DND-41 (cell line): ENCODE measurements around the gene CYYR1.

Experiments used
- ATAC-seq: fragments of 200-7000 bp; cut with Tn5 transposase; 3 replicates; pipeline ENCODE4 v1.9.1; 2021; ENCODE audit warnings: low read depth; ENCODE audit not compliant: insufficient read depth
- DNase-seq: peaks from one replicate; pipeline ENCODE4 v3.0.0-alpha.2; 2020
- H2AFZ ChIP-seq: 2 replicates; pipeline ENCODE4 v1.6.0; 2012; ENCODE audit warnings: low read depth, low read length
- H3K27ac ChIP-seq: 2 replicates; pipeline ENCODE4 v1.5.1; 2012; ENCODE audit warnings: low read length, inconsistent platforms
- H3K27me3 ChIP-seq: fragments of 200-600 bp; sonication (generic); 2 replicates; pipeline ENCODE4 v1.6.0; 2012; ENCODE audit warnings: low read length, mild to moderate bottlenecking, inconsistent platforms; ENCODE audit not compliant: insufficient read depth, poor library complexity
- H3K36me3 ChIP-seq: 2 replicates; pipeline ENCODE4 v1.5.1; 2012; ENCODE audit warnings: low read length, inconsistent platforms; ENCODE audit not compliant: insufficient read depth
- H3K4me1 ChIP-seq: 2 replicates; pipeline ENCODE4 v1.5.1; 2012; ENCODE audit warnings: mild to moderate bottlenecking, low read length; ENCODE audit not compliant: insufficient read depth
- H3K4me2 ChIP-seq: 2 replicates; pipeline ENCODE4 v1.6.0; 2012; ENCODE audit warnings: mild to moderate bottlenecking, moderate library complexity, low read length, inconsistent platforms; ENCODE audit not compliant: insufficient read depth
- H3K4me3 ChIP-seq, 2 experiments: fragments of 200-600 bp in 1 of 2; shearing (Covaris generic) in 1 of 2; 2 replicates each; pipeline ENCODE4 v1.5.1; 2012 to 2016; ENCODE audit warnings: inconsistent platforms in 2 of 2, low read length in 2 of 2, mild to moderate bottlenecking in 2 of 2, low read depth in 1 of 2, moderate library complexity in 1 of 2
- H3K79me2 ChIP-seq: 2 replicates; pipeline ENCODE4 v1.6.0; 2012; ENCODE audit warnings: low read length, inconsistent platforms; ENCODE audit not compliant: insufficient read depth
- H3K9ac ChIP-seq: 2 replicates; pipeline ENCODE4 v1.6.0; 2012; ENCODE audit warnings: low read depth, mild to moderate bottlenecking, inconsistent platforms, low read length, moderate library complexity
- H3K9me3 ChIP-seq: 2 replicates; pipeline ENCODE4 v1.5.1; 2012; ENCODE audit warnings: low read length, moderate library complexity, mild to moderate bottlenecking, inconsistent platforms; ENCODE audit not compliant: insufficient read depth, severe bottlenecking
- H4K20me1 ChIP-seq: 2 replicates; pipeline ENCODE4 v1.6.0; 2012; ENCODE audit warnings: low read length; ENCODE audit not compliant: insufficient read depth
- CTCF ChIP-seq: IDR thresholded peaks from 2 replicates; pipeline ENCODE4 v1.5.1; 2012; ENCODE audit warnings: borderline replicate concordance, low read length, moderate library complexity, mild to moderate bottlenecking; ENCODE audit not compliant: poor library complexity, severe bottlenecking; ENCODE audit errors: extremely low read depth
- EZH2 ChIP-seq: IDR thresholded peaks from 3 replicates; pipeline ENCODE4 v1.6.1; 2012; ENCODE audit warnings: borderline replicate concordance, low read depth, mild to moderate bottlenecking, moderate library complexity, low read length, inconsistent platforms; ENCODE audit not compliant: severe bottlenecking

CYYR1 gene

GRCh38 chr21:26591543-26591942, 18.5 kb upstream of the CYYR1 start:
- no peaks in the 10 kb centered on the region for H3K36me3 ChIP-seq
- ATAC-seq (no peak), DNase-seq (no peak)
- H3K27ac ChIP-seq = no peak overlapping the region
- no peaks in the 10 kb centered on the region for H3K9me3 ChIP-seq
- no peaks in the 10 kb centered on the region for H4K20me1 ChIP-seq
- no peak overlapping the region for H3K4me2 ChIP-seq
- H3K27me3 ChIP-seq = no peaks in the 10 kb centered on the region
- no peak overlapping the region for H3K4me3 ChIP-seq
- H2AFZ ChIP-seq = no peak overlapping the region
- H3K9ac ChIP-seq = no peak overlapping the region
- H3K4me1 ChIP-seq = 0 out of 2 replicates have a peak, but pooled peaks cover 4% of the 10 kb centered on the region
- H3K79me2 ChIP-seq = no peaks in the 10 kb centered on the region
- no peak for TF ChIP-seq EZH2

- Histone ChIP-seq H3K9me3 (no peaks in the 10 kb centered on the region), H3K4me2 (no peak overlapping the region), H3K27ac (no peak overlapping the region), H3K36me3 (no peaks in the 10 kb centered on the region), H2AFZ (no peak overlapping the region), H3K79me2 (no peaks in the 10 kb centered on the region), H3K9ac (no peak overlapping the region), H3K27me3 (no peaks in the 10 kb centered on the region), H3K4me1 (peaks cover 10% of the 10 kb centered on the region; the same call in 1 of the 2 replicates), H4K20me1 (no peaks in the 10 kb centered on the region), H3K4me3 (no peak overlapping the region)
- TF ChIP-seq EZH2 = no peak
- TF ChIP-seq CTCF = no peak
- ATAC-seq (no peak), DNase-seq (no peak)
These were observed 15.4 kb upstream of the CYYR1 start for GRCh38 chr21:26588446-26588845.

GRCh38 chr21:26587736-26588201, 14.7 kb upstream of the CYYR1 start:
- no peak overlapping the region for H3K4me3 ChIP-seq
- H3K79me2 ChIP-seq = no peaks in the 10 kb centered on the region

GRCh38 chr21:26583769-26584168, 10.7 kb upstream of the CYYR1 start:
- Histone ChIP-seq H3K9me3 (peaks cover 6% of the 10 kb centered on the region), H2AFZ (no peak overlapping the region), H3K9ac (no peak overlapping the region), H3K79me2 (no peaks in the 10 kb centered on the region), H3K4me1 (peaks cover 10% of the 10 kb centered on the region; the same call in 1 of the 2 replicates), H3K4me2 (no peak overlapping the region), H3K27ac (no peak overlapping the region), H3K36me3 (no peaks in the 10 kb centered on the region), H4K20me1 (no peaks in the 10 kb centered on the region), H3K4me3 (no peak overlapping the region), H3K27me3 (no peaks in the 10 kb centered on the region)
- no peak for ATAC-seq
- DNase-seq = no peak
- TF ChIP-seq CTCF (no peak), EZH2 (no peak)

More at GRCh38 chr21:26587736-26588201, 14.7 kb upstream of the CYYR1 start:
- H3K36me3 ChIP-seq = no peaks in the 10 kb centered on the region
- ATAC-seq (no peak), DNase-seq (no peak)
- H3K9ac ChIP-seq = no peak overlapping the region
- no peak for TF ChIP-seq EZH2
- no peak for TF ChIP-seq CTCF
- no peaks in the 10 kb centered on the region for H4K20me1 ChIP-seq
- no peak overlapping the region for H3K27ac ChIP-seq
- H3K4me1 ChIP-seq = peaks cover 10% of the 10 kb centered on the region; the same call in 1 of the 2 replicates
- no peak overlapping the region for H3K4me2 ChIP-seq
- no peaks in the 10 kb centered on the region for H3K27me3 ChIP-seq
- no peaks in the 10 kb centered on the region for H3K9me3 ChIP-seq
- H2AFZ ChIP-seq = no peak overlapping the region
